Right ventricle myocardium inferior (tissue), 1 donor: Measurements from ENCODE around the gene LIPC. TPM values are rescaled to one million over a fixed set of nuclear protein-coding genes. Genes with fewer than 3 reads are reported as not detected.

Experiments
- ATAC-seq: fragments of 200-7000 bp; cut with Tn5 transposase; one replicate; pipeline ENCODE4 v1.9.1; 2020; ENCODE audit warnings: mild to moderate bottlenecking, moderate library complexity
- DNase-seq: peaks from one replicate; pipeline ENCODE4 v3.0.0; 2021; ENCODE audit errors: missing footprints
- intact Hi-C: fragments of 100-400 bp; cut with DNase I; formaldehyde crosslinking; loops from one replicate; pipeline ENCODE4 v1.11.0; 2022
- total RNA-seq: library from RNA; stranded (reverse); fragmentation: NEBNext Ultra II Directional; extraction: Animal tissue kit (Norgen Biotek cat#: 25700); gene quantifications from one replicate; pipeline ENCODE4 v1.2.1, GENCODE V29; 2021
- donor health status: DM: no; HTN: yes; CAD: no; lungs with severe emphysema.

LIPC gene
- total RNA-seq, 1 donor from 2014 or later: 0.70 TPM

GRCh38 chr15:58484791-58485600, 53.2 kb downstream of the LIPC start:
- intact Hi-C loops: loop anchor here (5.0 kb wide), 1 partner anchor 43 kb away; no protein-coding TSS in a partner anchor
- ATAC-seq (no peak), DNase-seq (no peak)

GRCh38 chr15:58486062-58486461, 54.3 kb downstream of the LIPC start:
- ATAC-seq: no peak
- intact Hi-C loops: loop anchor here (5.0 kb wide), 1 partner anchor 44 kb away; no protein-coding TSS in a partner anchor
- DNase-seq: no peak

GRCh38 chr15:58486564-58486963, 54.8 kb downstream of the LIPC start:
- no peak for DNase-seq
- intact Hi-C loops: loop anchor here (5.0 kb wide), 1 partner anchor 44 kb away; no protein-coding TSS in a partner anchor

GRCh38 chr15:58487041-58487723, 55.4 kb downstream of the LIPC start:
- DNase-seq: no peak
- no peak for ATAC-seq
- intact Hi-C loops: loop anchor here (5.0 kb wide), 1 partner anchor 45 kb away; no protein-coding TSS in a partner anchor

More at GRCh38 chr15:58486564-58486963, 54.8 kb downstream of the LIPC start:
- no peak for ATAC-seq

- DNase-seq (no peak), ATAC-seq (no peak)
- intact Hi-C loops: loop anchor here (5.0 kb wide), 1 partner anchor 45 kb away; no protein-coding TSS in a partner anchor
Measured at GRCh38 chr15:58487724-58488120, 55.9 kb downstream of the LIPC start.

- ATAC-seq (no peak), DNase-seq (no peak)
- intact Hi-C loops: loop anchor here (5.0 kb wide), 1 partner anchor 47 kb away; no protein-coding TSS in a partner anchor
Measured at GRCh38 chr15:58489289-58490085, 57.7 kb downstream of the LIPC start.

- DNase-seq (no peak), ATAC-seq (peak; percentile 63)
- intact Hi-C loops: no loop called here
Measured at GRCh38 chr15:58490086-58490887, 58.5 kb downstream of the LIPC start.

GRCh38 chr15:58490888-58491473, 59.2 kb downstream of the LIPC start:
- ATAC-seq: peak; percentile 76
- no peak for DNase-seq
- intact Hi-C loops: no loop called here

GRCh38 chr15:58491499-58492202, 59.9 kb downstream of the LIPC start:
- DNase-seq (no peak), ATAC-seq (no peak)

GRCh38 chr15:58492661-58493397, 61.0 kb downstream of the LIPC start:
- DNase-seq (no peak), ATAC-seq (no peak)
- intact Hi-C loops: no loop called here

More at GRCh38 chr15:58491499-58492202, 59.9 kb downstream of the LIPC start:
- intact Hi-C loops: no loop called here

GRCh38 chr15:58494567-58494966, 62.8 kb downstream of the LIPC start:
- ATAC-seq (no peak), DNase-seq (no peak)
- intact Hi-C loops: no loop called here

GRCh38 chr15:58495891-58496408, 64.2 kb downstream of the LIPC start:
- intact Hi-C loops: no loop called here
- DNase-seq (no peak), ATAC-seq (no peak)

GRCh38 chr15:58497046-58497785, 65.4 kb downstream of the LIPC start:
- intact Hi-C loops: no loop called here
- ATAC-seq (no peak), DNase-seq (no peak)

GRCh38 chr15:58498821-58499580, 67.2 kb downstream of the LIPC start:
- intact Hi-C loops: no loop called here
- ATAC-seq (peak; percentile 34), DNase-seq (no peak)

GRCh38 chr15:58501006-58501405, 69.2 kb downstream of the LIPC start:
- DNase-seq (no peak), ATAC-seq (no peak)
- intact Hi-C loops: no loop called here
